GM18519 (cell line): ENCODE results near the gene TMEM134.
"Not testable (repeated sequence)": the region's sequence is repeated elsewhere in the genome, so short reads cannot be mapped to it uniquely, and the experiment has no call there.

Source experiments
- ATAC-seq: cut with Tn5 transposase; IDR thresholded peaks from one replicate; pipeline ENCODE4 v1.9.1; 2021; ENCODE audit warnings: mild to moderate bottlenecking, moderate library complexity; ENCODE audit not compliant: unreplicated experiment, low FRiP score

TMEM134 gene

DNA sequence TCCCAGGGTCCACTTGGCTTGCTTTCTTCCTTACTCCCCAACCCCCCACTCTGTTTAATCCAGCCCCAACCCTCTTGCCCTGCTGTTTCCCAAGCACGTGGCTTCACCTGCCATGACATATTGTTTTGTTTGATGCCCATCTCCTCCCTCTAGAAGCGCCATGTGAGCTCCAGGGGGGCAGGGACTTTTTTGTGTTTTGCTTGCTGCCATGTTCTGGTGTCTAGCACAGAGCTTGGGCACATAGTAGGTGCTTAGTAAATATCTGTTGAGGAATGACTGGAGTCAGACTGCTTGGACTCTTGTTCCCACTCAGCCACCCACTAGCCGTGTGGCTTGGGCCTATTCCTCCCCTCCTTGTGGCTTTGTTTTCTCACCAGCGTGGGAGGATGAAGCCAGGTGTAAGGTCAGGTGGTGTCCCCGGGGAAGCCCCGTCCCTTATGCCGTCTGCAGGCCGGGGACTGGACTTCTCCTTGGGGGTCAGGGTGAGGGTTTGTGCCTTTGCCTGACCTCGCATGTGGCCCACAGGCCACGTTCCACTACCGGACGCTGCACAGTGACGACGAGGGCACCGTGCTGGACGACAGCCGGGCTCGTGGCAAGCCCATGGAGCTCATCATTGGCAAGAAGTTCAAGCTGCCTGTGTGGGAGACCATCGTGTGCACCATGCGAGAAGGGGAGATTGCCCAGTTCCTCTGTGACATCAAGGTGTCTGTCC, 17.6 kb upstream of the TMEM134 start:
- no peak for ATAC-seq

DNA sequence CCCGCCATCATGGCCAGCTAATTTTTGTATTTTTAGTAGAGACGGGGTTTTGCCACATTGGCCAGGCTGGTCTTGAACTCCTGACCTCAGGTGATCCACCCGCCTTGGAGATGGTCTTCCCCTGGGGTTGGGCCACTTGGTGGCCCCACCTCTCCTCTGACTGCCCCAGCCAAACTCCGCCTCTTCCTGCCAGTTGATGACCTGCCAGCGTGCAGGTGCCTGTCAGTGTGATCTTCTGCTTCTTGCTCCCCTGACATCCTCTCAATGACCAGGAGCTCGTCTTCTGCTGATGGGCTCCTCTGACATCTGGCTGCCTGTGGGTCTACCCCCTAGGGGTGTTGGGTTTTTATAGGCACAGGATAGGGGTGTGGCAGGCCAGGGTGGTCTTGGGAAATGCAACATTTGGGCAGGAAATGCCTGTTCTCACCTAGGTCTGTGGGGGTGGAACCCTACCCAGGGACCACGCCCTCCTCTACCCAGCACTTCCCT, 16.9 kb upstream of the TMEM134 start:
- ATAC-seq, result not testable (repeated sequence)

GRCh38 chr11:67484847-67485311, 15.8 kb upstream of the TMEM134 start:
- ATAC-seq, result no peak

- no peak for ATAC-seq
These were observed 15.0 kb upstream of the TMEM134 start for GRCh38 chr11:67483831-67484665.

GRCh38 chr11:67482827-67483798, 14.1 kb upstream of the TMEM134 start, which contains the start of gene AIP:
TSS of gene AIP (plus strand) at chr11:67483026. CDS start at chr11:67483159, 133 bp downstream.
- ATAC-seq, result peak; percentile 63

DNA sequence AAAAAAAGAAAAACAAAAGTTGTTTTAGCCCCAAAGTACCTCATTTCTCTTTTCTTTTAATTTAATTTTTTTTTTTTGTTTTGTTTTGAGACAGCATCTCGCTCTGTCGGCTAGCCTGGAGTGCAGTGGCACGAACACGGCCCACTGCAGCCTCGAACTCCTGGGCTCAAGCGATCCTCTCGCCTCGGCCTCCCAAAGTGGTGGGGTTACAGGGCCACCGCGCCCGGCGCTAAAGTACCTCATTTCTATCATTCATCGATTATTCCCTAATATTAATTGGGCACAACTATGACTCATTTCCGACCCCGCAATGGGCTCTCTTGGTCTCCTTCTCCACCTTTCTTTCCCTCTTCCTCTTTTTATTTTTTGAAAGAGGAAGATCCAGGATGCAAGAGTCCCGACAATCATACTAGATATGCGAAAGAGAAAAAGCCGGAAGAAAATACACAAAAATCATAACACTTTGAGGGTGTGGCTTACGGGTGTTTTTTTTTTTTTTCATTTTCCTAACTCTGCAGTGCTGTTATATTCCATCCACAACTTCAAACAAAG, 13.3 kb upstream of the TMEM134 start:
- no peak for ATAC-seq

DNA sequence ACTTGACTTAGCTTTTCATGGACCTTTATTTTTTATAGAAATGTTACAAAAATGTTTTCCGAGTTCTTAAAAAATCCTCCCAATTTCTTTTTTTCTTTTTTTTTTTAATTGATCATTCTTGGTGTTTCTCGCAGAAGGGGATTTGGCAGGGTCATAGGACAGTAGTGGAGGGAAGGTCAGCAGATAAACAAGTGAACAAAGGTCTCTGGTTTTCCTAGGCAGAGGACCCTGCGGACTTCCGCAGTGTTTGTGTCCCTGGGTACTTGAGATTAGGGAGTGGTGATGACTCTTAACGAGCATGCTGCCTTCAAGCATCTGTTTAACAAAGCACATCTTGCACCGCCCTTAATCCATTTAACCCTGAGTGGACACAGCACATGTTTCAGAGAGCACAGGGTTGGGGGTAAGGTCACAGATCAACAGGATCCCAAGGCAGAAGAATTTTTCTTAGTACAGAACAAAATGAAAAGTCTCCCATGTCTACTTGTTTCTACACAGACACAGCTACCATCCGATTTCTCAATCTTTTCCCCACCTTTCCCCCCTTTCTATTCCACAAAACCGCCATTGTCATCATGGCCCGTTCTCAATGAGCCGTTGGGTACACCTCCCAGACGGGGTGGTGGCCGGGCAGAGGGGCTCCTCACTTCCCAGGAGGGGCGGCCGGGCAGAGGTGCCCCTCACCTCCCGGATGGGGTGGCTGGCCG, 8.4 kb upstream of the TMEM134 start:
- ATAC-seq, result not testable (repeated sequence)

- not testable (repeated sequence) for ATAC-seq
These were observed 7.6 kb upstream of the TMEM134 start for GRCh38 chr11:67476692-67477091.

- ATAC-seq, result no peak
These were observed 3.8 kb upstream of the TMEM134 start for GRCh38 chr11:67472882-67473281.

GRCh38 chr11:67470337-67471002, 1.4 kb upstream of the TMEM134 start:
- no peak for ATAC-seq

DNA sequence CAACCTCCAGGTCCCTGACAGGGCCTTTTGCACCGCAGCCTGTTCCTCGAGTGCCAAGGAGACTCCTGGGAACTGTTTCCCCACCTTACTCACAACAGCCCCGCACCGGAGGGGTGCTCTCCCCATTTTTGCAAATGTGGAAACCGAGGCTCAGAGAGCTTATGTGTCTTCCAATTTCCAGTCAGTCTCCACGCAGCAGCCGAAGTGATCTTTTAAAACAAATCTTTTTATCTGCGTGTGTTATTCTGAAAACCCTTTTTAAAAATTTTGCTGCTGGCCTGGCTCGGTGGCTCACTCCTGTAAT, 409 bp upstream of the TMEM134 start:
- peak; percentile 6 for ATAC-seq

DNA sequence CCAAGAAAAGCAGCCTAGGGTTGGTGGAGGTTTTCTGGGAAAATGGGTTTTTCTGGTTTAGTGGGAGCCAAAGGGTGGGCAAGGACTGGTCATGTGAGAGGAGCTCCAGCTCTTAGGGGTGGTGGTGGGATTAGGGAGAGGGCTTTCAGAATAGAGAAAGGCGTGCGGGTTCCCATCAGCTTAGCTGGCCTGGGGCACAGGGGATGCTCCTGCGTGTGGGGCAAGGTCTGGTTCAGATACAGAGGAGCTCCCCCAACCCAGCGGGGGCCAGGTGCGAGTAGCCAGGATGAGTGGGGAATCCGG, 644 bp downstream of the TMEM134 start:
- no peak for ATAC-seq

DNA sequence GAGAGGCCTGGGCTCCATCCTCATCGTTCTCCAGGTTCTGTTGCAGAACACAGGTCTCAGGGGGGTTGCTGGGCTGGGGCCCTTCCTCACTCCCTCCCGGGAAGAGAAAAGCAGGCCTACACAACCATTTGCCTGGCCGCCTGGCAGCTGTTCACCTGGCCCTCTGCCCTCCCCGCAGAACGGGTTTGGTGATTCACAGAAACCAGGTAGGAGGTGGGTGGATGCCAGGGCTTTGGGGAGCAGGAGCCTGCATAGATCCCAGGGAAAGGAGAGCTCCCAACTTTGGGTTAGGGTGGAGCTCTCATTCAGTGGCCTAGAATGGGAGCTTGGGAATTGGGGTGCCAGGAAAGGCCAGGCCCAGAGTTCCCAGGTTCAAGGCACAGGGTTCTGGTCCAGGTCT, 995 bp downstream of the TMEM134 start:
- no peak for ATAC-seq

GRCh38 chr11:67466962-67467771, 1.9 kb downstream of the TMEM134 start:
- no peak for ATAC-seq

DNA sequence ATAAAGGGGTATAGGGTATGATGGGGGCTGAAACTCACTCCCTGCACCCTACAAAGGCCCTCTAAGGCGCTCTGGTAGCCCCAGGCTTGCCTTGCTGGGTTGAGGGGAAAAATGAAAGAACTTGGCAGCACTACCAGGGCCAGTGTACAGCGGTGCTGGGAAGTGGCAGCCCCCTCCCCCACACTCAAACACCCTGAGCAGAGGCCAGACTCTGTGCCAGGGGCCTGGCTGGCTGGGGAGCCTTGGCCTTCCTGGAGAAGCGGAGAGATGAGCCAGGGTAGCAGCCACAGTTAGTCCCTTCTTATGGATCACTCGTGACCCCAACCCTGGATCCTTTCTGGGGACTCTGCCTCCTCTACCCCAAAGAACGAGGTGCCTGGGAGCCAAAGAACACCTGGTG, 2.7 kb downstream of the TMEM134 start:
- no peak for ATAC-seq

DNA sequence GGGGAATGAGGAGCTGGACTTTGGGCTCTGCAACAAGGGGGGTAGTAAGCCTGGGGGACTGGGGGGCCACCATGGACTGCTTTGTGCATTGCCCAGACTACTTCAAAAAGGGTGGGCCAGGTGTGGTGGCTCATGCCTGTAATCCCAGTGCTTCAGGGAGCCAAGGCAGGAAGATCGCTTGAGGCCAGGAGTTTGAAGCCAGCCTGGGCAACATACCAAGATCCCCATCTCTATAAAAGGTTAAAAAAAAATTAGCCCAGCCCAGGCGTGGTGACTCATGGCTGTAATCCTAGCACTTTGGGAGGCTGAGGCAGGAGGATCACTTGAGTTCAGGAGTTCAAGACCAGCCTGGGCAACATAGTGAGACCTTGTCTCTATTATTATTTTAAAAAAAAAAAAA, 3.5 kb downstream of the TMEM134 start:
- not testable (repeated sequence) for ATAC-seq

- no peak for ATAC-seq
These were observed 3.9 kb downstream of the TMEM134 start for GRCh38 chr11:67465189-67465510.

GRCh38 chr11:67464411-67465188, 4.5 kb downstream of the TMEM134 start:
- no peak for ATAC-seq
